IMR-90 (cell line): ENCODE data around the gene BMERB1. TPM values are rescaled to one million over a fixed set of nuclear protein-coding genes. Genes with fewer than 3 reads are reported as not detected.
A peak's percentile ranks its signal among the peaks of the same experiment; 100 is the strongest.

ENCODE experiments used
- ATAC-seq: fragments of 200-7000 bp; cut with Tn5 transposase; 2 replicates; pipeline ENCODE4 v1.9.1; 2020; ENCODE audit warnings: low read depth, mild to moderate bottlenecking, moderate library complexity
- BruUV-seq: library from RNA; stranded (reverse); fragments of 400-500 nt; replicated peaks from 2 replicates; lab custom pipeline; 2021; lab: Mats Ljungman, UMichigan
- CTCF ChIA-PET: fragments of 300-600 bp; formaldehyde crosslinking; extraction: SDS; loops from one replicate; lab custom pipeline; 2021; ENCODE audit warnings: antibody characterized with exemption; lab: Yijun Ruan, JAX
- POLR2A ChIA-PET: fragments of 300-600 bp; sonication (Branson Sonifier 250); formaldehyde crosslinking; loops from one replicate; lab custom pipeline; 2022; ENCODE audit warnings: antibody characterized with exemption; ENCODE audit not compliant: unreplicated experiment; lab: Charles Lee
- DNase-seq: peaks from one replicate; pipeline ENCODE4 v3.0.0; 2013
- H2AFZ ChIP-seq: replicated peaks from 2 replicates; pipeline ENCODE3; 2013; ENCODE audit warnings: low read length, mild to moderate bottlenecking; ENCODE audit not compliant: poor library complexity
- H2AK5ac ChIP-seq: 2 replicates; pipeline ENCODE4 v1.6.1; 2013; ENCODE audit warnings: low read depth, low read length, inconsistent platforms
- H2AK9ac ChIP-seq: replicated peaks from 2 replicates; pipeline ENCODE3; 2013; ENCODE audit warnings: mild to moderate bottlenecking, low read depth, low read length, moderate library complexity; ENCODE audit not compliant: poor library complexity
- H2BK120ac ChIP-seq: 2 replicates; pipeline ENCODE4 v1.6.1; 2013; ENCODE audit warnings: low read depth, low read length, inconsistent platforms
- H2BK15ac ChIP-seq: 3 replicates; pipeline ENCODE4 v1.6.1; 2013; ENCODE audit warnings: low read depth, low read length, inconsistent platforms
- H2BK20ac ChIP-seq: 2 replicates; pipeline ENCODE4 v1.6.1; 2013; ENCODE audit warnings: low read depth, mild to moderate bottlenecking, inconsistent platforms, low read length, moderate library complexity
- H2BK5ac ChIP-seq: 2 replicates; pipeline ENCODE4 v1.6.1; 2013; ENCODE audit warnings: mild to moderate bottlenecking, low read depth, low read length, inconsistent platforms; ENCODE audit not compliant: poor library complexity, severe bottlenecking
- H3K14ac ChIP-seq: replicated peaks from 2 replicates; pipeline ENCODE4 v1.6.1; 2013; ENCODE audit warnings: low read depth, low read length, inconsistent platforms
- H3K18ac ChIP-seq: 2 replicates; pipeline ENCODE4 v1.6.1; 2013; ENCODE audit warnings: low read depth, low read length, control low read depth
- H3K23ac ChIP-seq: 2 replicates; pipeline ENCODE4 v1.6.1; 2013; ENCODE audit warnings: low read depth, low read length, inconsistent platforms
- H3K27ac ChIP-seq: 2 replicates; pipeline ENCODE4 v1.5.1; 2013; ENCODE audit warnings: mild to moderate bottlenecking, control low read depth, low read length; ENCODE audit not compliant: insufficient read depth
- H3K27me3 ChIP-seq: 2 replicates; pipeline ENCODE4 v1.6.1; 2013; ENCODE audit warnings: low read length; ENCODE audit not compliant: control insufficient read depth, insufficient read depth
- H3K36me3 ChIP-seq: 2 replicates; pipeline ENCODE4 v1.6.1; 2013; ENCODE audit warnings: low read length, mixed read lengths; ENCODE audit not compliant: control insufficient read depth, insufficient read depth
- H3K4ac ChIP-seq: 2 replicates; pipeline ENCODE4 v1.6.1; 2013; ENCODE audit warnings: low read depth, low read length, inconsistent platforms
- H3K4me1 ChIP-seq: 2 replicates; pipeline ENCODE4 v1.6.1; 2013; ENCODE audit warnings: low read length, mixed read lengths; ENCODE audit not compliant: control insufficient read depth, insufficient read depth
- H3K4me2 ChIP-seq: 2 replicates; pipeline ENCODE4 v1.6.1; 2013; ENCODE audit warnings: low read depth, mild to moderate bottlenecking, control low read depth, low read length, moderate library complexity
- H3K4me3 ChIP-seq: 2 replicates; pipeline ENCODE4 v1.5.1; 2013; ENCODE audit warnings: low read depth, mild to moderate bottlenecking, control low read depth, low read length, moderate library complexity; ENCODE audit not compliant: insufficient read depth
- H3K56ac ChIP-seq: 2 replicates; pipeline ENCODE4 v1.6.1; 2013; ENCODE audit warnings: low read length, inconsistent platforms; ENCODE audit not compliant: insufficient read depth; ENCODE audit errors: extremely low read depth
- H3K79me1 ChIP-seq, 2 experiments: 2 replicates each; pipeline ENCODE4 v1.6.1; 2013; ENCODE audit warnings: low read length in 2 of 2, inconsistent platforms in 1 of 2, low read depth in 1 of 2
- H3K9ac ChIP-seq: 2 replicates; pipeline ENCODE4 v1.6.1; 2013; ENCODE audit warnings: low read depth, low read length, control low read depth
- H3K9me1 ChIP-seq: 2 replicates; pipeline ENCODE4 v1.6.1; 2013; ENCODE audit warnings: low read length, inconsistent platforms; ENCODE audit not compliant: insufficient read depth
- H3K9me3 ChIP-seq: 2 replicates; pipeline ENCODE4 v1.6.1; 2013; ENCODE audit warnings: low read length; ENCODE audit not compliant: control insufficient read depth, insufficient read depth
- H4K20me1 ChIP-seq: 2 replicates; pipeline ENCODE4 v1.6.1; 2013; ENCODE audit warnings: low read length, inconsistent platforms; ENCODE audit not compliant: insufficient read depth
- H4K5ac ChIP-seq: 2 replicates; pipeline ENCODE4 v1.6.1; 2013; ENCODE audit warnings: mild to moderate bottlenecking, low read depth, low read length, control low read depth
- H4K8ac ChIP-seq, 2 experiments: 2 replicates each; pipeline ENCODE4 v1.6.1; 2013; ENCODE audit warnings: low read depth in 2 of 2, low read length in 2 of 2, control low read depth in 1 of 2, inconsistent platforms in 1 of 2
- H4K91ac ChIP-seq: 2 replicates; pipeline ENCODE4 v1.6.1; 2013; ENCODE audit warnings: low read depth, low read length, inconsistent platforms; ENCODE audit not compliant: insufficient read depth
- CEBPB ChIP-seq: IDR thresholded peaks from 2 replicates; pipeline ENCODE4 v1.6.1; 2012; ENCODE audit warnings: low read depth, low read length, improper control_type of control experiment
- CHD1 ChIP-seq: IDR thresholded peaks from 2 replicates; pipeline ENCODE4 v1.6.1; 2012; ENCODE audit warnings: low read depth, low read length, improper control_type of control experiment
- FOS ChIP-seq: fragments of 150-350 bp; IDR thresholded peaks from 2 replicates; pipeline ENCODE4 v1.6.1; 2016; ENCODE audit warnings: low read depth, low read length
- MAZ ChIP-seq: IDR thresholded peaks from 2 replicates; pipeline ENCODE4 v1.6.1; 2012; ENCODE audit warnings: low read depth, mild to moderate bottlenecking, low read length, improper control_type of control experiment, moderate library complexity, borderline replicate concordance
- MXI1 ChIP-seq: IDR thresholded peaks from 2 replicates; pipeline ENCODE4 v1.6.1; 2012; ENCODE audit warnings: low read depth, mild to moderate bottlenecking, low read length, moderate library complexity, borderline replicate concordance
- RAD21 ChIP-seq: IDR thresholded peaks from 2 replicates; pipeline ENCODE4 v1.6.1; 2012; ENCODE audit warnings: low read length, improper control_type of control experiment
- WGBS, 2 experiments: methylation state at CpG; one replicate each; pipeline versions ENCODE4 v1.1.5 to v1.1.7; 2013; ENCODE audit warnings: missing lambda C conversion rate in 2 of 2; ENCODE audit not compliant: insufficient read length in 1 of 2; ENCODE audit errors: extremely low coverage in 2 of 2; 5-methylcytosine and 5-hydroxymethylcytosine counted together
- dilution Hi-C: fragments of 300-500 bp; cut with HindIII; formaldehyde crosslinking; loops from one replicate; pipeline ENCODE4 v1.14.3; 2018; ENCODE audit warnings: low sequenced_read_pairs; ENCODE audit not compliant: unreplicated experiment
- in situ Hi-C: fragments of 300-500 bp; cut with MboI; formaldehyde crosslinking; loops from 3 replicates; pipeline ENCODE4 v1.14.3; 2019; ENCODE audit warnings: low sequenced_read_pairs, inconsistent platforms, mixed read lengths
- intact Hi-C: fragments of 100-400 bp; cut with micrococcal nuclease; formaldehyde crosslinking; loops from 2 replicates; pipeline ENCODE4 v1.10.0; 2022
- polyA plus RNA-seq, 3 experiments: library from polyadenylated mRNA; depleted of rRNA; stranded (reverse); fragments of >200 nt; gene quantifications; 2 replicates each; pipeline ENCODE4 v1.2.3, GENCODE V29; 2012; ENCODE audit warnings: low replicate concordance in 1 of 3
- total RNA-seq: library from RNA; depleted of rRNA; stranded (reverse); fragments of >200 nt; gene quantifications from 2 replicates; pipeline ENCODE4 v1.2.3, GENCODE V29; 2012
- TF ChIP-seq, protein P1 (sequence below): fragments of 150-350 bp; IDR thresholded peaks from 2 replicates; pipeline ENCODE4 v1.6.1; 2016; ENCODE audit warnings: low read depth, mild to moderate bottlenecking, low read length, moderate library complexity, borderline replicate concordance

The BMERB1 gene
- total and polyA plus RNA-seq, 2 of the 4 experiments (the other 2 are of a cell fraction), result 22.6 to 32.9 TPM

DNA sequence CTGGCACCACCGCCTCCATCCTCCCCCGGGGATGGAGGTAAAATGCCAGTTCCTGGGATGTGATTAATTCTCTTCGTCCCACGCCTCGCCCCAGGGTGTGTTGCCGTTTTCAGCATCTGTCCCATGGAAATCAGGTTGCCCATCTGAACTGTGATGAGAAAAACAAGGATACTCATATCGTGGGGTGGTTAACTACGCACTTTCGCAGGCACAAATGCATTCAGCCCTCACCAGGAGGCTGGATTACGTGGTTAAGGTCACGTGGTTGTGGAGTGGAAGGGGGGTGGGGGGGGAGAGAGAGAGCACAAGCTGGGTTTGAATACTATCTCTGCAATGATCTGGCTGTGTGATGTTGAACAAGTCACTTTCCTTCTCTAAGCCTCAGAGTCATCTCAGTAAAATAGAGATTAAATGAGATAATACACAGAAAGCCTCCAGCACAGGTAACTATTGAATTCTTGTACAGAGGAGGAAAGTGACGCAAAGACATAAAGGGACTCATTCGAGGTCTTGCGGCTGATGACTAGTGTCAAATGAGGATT is 74.7 kb downstream of the BMERB1 start (continued):
- TF ChIP-seq CHD1, result no peak

DNA sequence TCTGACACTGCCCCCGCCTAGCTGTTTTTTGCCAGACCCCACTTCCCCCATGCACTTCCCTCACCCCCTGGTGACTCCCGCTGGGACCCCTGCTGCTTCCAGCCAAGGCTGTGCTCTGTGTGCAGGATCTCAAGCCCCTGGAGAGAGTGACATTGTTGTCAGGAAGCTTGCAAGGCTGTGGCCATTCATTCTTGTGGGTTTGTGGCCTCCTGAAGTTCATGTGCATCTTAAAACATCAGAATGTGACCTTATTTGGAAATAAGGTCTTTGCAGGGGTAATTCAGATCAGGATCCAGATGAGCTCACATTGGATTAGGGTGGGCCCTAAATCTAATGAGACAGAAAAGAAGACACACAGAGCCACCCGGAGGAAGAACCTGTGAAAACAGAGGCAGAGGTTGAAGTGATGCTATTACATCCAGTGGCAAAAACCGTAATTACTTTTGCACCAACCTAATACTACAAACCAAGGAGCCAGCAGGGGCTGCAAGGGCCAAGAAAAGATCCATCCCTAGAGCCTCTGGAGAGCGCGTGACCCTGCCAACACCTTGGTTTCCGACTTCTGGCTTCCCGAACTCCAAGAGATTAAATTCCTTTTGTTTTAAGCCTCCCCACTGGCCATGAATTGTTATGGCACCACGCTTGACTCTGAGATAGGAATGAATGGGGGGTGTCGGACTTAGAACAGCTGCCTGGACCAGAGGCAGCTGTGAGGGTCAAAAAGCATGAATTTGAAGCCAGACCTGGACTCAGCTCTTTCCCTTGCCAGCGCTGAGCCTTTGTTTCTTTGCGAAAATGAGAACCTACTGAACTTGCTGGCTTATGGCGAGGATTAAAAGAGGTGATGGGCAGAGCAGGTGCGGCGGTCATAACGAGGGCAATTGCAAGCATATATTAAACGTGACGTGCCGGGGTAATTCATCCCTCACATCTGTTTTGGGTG is 75.5 kb downstream of the BMERB1 start:
- Histone ChIP-seq H4K20me1 (no peaks in the 10 kb centered on the region), H3K79me1 (peaks cover 26 to 30% of the 10 kb centered on the region in 2 experiments), H3K27me3 (no peaks in the 10 kb centered on the region), H4K8ac (peak overlapping the region; percentile 2 to 63; a peak in 1 of 4 replicates), H3K14ac (peak overlapping the region; percentile 69), H3K36me3 (peaks cover 3% of the 10 kb centered on the region; the same call in 1 of the 2 replicates), H3K9me3 (no peaks in the 10 kb centered on the region), H4K5ac (peak overlapping the region; percentile 24; the same call in 1 of the 2 replicates), H3K4ac (peak overlapping the region; percentile 80), H3K4me2 (no peak overlapping the region), H2AK9ac (peak overlapping the region; percentile 59), H2BK15ac (peak overlapping the region; percentile 76; the same call in 1 of the 3 replicates), H2BK120ac (peak overlapping the region; percentile 72), H2AFZ (peak overlapping the region; percentile 44), H3K18ac (no peak overlapping the region), H3K27ac (peak overlapping the region; percentile 32; the same call in 1 of the 2 replicates), H2BK5ac (no peak overlapping the region), H3K23ac (peak overlapping the region; percentile 42; the same call in 1 of the 2 replicates), H4K91ac (peak overlapping the region; percentile 50), H3K4me1 (peaks cover 12% of the 10 kb centered on the region), H2BK20ac (peak overlapping the region; percentile 52), H3K9me1 (peaks cover 9% of the 10 kb centered on the region; the same call in 1 of the 2 replicates), H3K4me3 (no peak overlapping the region), H3K9ac (no peak overlapping the region), H2AK5ac (peak overlapping the region; percentile 88), H3K56ac (no peak overlapping the region)
- no peak for TF ChIP-seq MXI1
- TF ChIP-seq, protein P1, sequence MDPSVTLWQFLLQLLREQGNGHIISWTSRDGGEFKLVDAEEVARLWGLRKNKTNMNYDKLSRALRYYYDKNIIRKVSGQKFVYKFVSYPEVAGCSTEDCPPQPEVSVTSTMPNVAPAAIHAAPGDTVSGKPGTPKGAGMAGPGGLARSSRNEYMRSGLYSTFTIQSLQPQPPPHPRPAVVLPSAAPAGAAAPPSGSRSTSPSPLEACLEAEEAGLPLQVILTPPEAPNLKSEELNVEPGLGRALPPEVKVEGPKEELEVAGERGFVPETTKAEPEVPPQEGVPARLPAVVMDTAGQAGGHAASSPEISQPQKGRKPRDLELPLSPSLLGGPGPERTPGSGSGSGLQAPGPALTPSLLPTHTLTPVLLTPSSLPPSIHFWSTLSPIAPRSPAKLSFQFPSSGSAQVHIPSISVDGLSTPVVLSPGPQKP, result no peak
- no peak for TF ChIP-seq MAZ
- peak; percentile 45 for TF ChIP-seq RAD21
- TF ChIP-seq CEBPB, result no peak
- TF ChIP-seq FOS, result no peak
- ATAC-seq (peak; percentile 53), DNase-seq (peak; percentile 60)
- BruUV-seq, result no TSS peak
- CTCF ChIA-PET, result interaction anchor here (0.7 kb wide), 1 partner anchor 82 kb away, joined by 3 read pairs; no protein-coding TSS in a partner anchor
- in situ Hi-C loops (loop anchor here (10.0 kb wide), 1 partner anchor 75 kb away; the partner anchor contains the start of gene BMERB1), intact Hi-C loops (loop anchor here (5.0 kb wide), 1 partner anchor 83 kb away; no protein-coding TSS in a partner anchor), dilution Hi-C loops (no loop called here)
- POLR2A ChIA-PET, result interaction anchor here (0.5 kb wide), 1 partner anchor 883 kb away, joined by 3 read pairs; no protein-coding TSS in a partner anchor
- WGBS, 2 experiments, result 86% methylated on average over 1 of the region's 19 CpGs; no CpG with 5 or more reads in 1 of the 2 experiments
